Activated CD4-positive, alpha-beta T cell treated with anti-CD3 and anti-CD28 coated beads, Interleukin-2, Interleukin-6, amounts not matched to agents 100 ng/mL and 50 ng/mL, durations not matched to agents 16 hours and 8 hours (primary cell): ENCODE data around the gene PHOSPHO1.

Experiments used
- DNase-seq: peaks from one replicate; pipeline ENCODE4 v3.0.0-alpha.2; 2020

PHOSPHO1 gene

GRCh38 chr17:49217651-49218413 is 12.8 kb downstream of the PHOSPHO1 start:
- peak; percentile 75 for DNase-seq

- DNase-seq: no peak
These were observed 13.5 kb downstream of the PHOSPHO1 start for GRCh38 chr17:49216953-49217650.

GRCh38 chr17:49216482-49216881 is 14.1 kb downstream of the PHOSPHO1 start:
- no peak for DNase-seq

GRCh38 chr17:49214676-49215360 is 15.8 kb downstream of the PHOSPHO1 start:
- no peak for DNase-seq

- no peak for DNase-seq
These were observed 16.7 kb downstream of the PHOSPHO1 start for GRCh38 chr17:49213847-49214246.

- DNase-seq: no peak
These were observed 17.2 kb downstream of the PHOSPHO1 start for GRCh38 chr17:49213399-49213798.

GRCh38 chr17:49210158-49211029 is 20.2 kb downstream of the PHOSPHO1 start, which contains the start of the genes ABI3 and GNGT2:
ABI3 (plus strand) TSS chr17:49210707; CDS start chr17:49210725, 18 bp downstream.
GNGT2 (minus strand) TSS chr17:49210574; CDS start chr17:49207422, 3,152 bp downstream.
- peak; percentile 88 for DNase-seq

- no peak for DNase-seq
These were observed 21.5 kb downstream of the PHOSPHO1 start for GRCh38 chr17:49209061-49209571.

- DNase-seq: no peak
These were observed 26.1 kb downstream of the PHOSPHO1 start for GRCh38 chr17:49204516-49204915.

GRCh38 chr17:49203796-49204195 is 26.8 kb downstream of the PHOSPHO1 start:
- no peak for DNase-seq

- DNase-seq: no peak
These were observed 29.1 kb downstream of the PHOSPHO1 start for GRCh38 chr17:49201481-49201927.

GRCh38 chr17:49200423-49201083 is 30.0 kb downstream of the PHOSPHO1 start:
- no peak for DNase-seq

- DNase-seq: no peak
These were observed 32.4 kb downstream of the PHOSPHO1 start for GRCh38 chr17:49198211-49198610.

- no peak for DNase-seq
These were observed 33.1 kb downstream of the PHOSPHO1 start for GRCh38 chr17:49197346-49197998.

- DNase-seq: no peak
These were observed 34.1 kb downstream of the PHOSPHO1 start for GRCh38 chr17:49196520-49196919.

GRCh38 chr17:49195751-49196150 is 34.8 kb downstream of the PHOSPHO1 start:
- peak; percentile 48 for DNase-seq

- DNase-seq: no peak
These were observed 36.3 kb downstream of the PHOSPHO1 start for GRCh38 chr17:49194297-49194607.

- peak; percentile 51 for DNase-seq
These were observed 36.9 kb downstream of the PHOSPHO1 start for GRCh38 chr17:49193513-49194296.

- peak; percentile 95 for DNase-seq
These were observed 38.5 kb downstream of the PHOSPHO1 start for GRCh38 chr17:49191917-49192741.
